Neuronal stem cell (in vitro differentiated cells): Measurements from ENCODE around the gene PACS1.
A peak's percentile ranks its signal among the peaks of the same experiment; 100 is the strongest.

Experiments
- DNase-seq: peaks from one replicate; pipeline ENCODE4 v3.0.0-alpha.2; 2013; ENCODE audit warnings: low spot score
- H2AFZ ChIP-seq: one replicate; pipeline ENCODE4 v1.6.1; 2013; ENCODE audit warnings: mild to moderate bottlenecking, low read length, inconsistent platforms
- H2AK5ac ChIP-seq: 2 replicates; pipeline ENCODE4 v1.6.1; 2013; ENCODE audit warnings: low read depth, mild to moderate bottlenecking, inconsistent platforms, low read length, moderate library complexity, mixed read lengths
- H2BK120ac ChIP-seq: 2 replicates; pipeline ENCODE4 v1.6.1; 2013; ENCODE audit warnings: low read depth, mild to moderate bottlenecking, inconsistent platforms, low read length, moderate library complexity, mixed read lengths
- H2BK12ac ChIP-seq: one replicate; pipeline ENCODE4 v1.6.1; 2013; ENCODE audit warnings: low read length, inconsistent platforms
- H2BK15ac ChIP-seq: 2 replicates; pipeline ENCODE4 v1.6.1; 2013; ENCODE audit warnings: mild to moderate bottlenecking, low read length, inconsistent platforms, mixed read lengths
- H2BK5ac ChIP-seq: one replicate; pipeline ENCODE4 v1.6.1; 2013; ENCODE audit warnings: inconsistent platforms, mild to moderate bottlenecking, low read length, moderate library complexity
- H3K14ac ChIP-seq: one replicate; pipeline ENCODE4 v1.6.1; 2013; ENCODE audit warnings: low read length, inconsistent platforms
- H3K18ac ChIP-seq: 2 replicates; pipeline ENCODE4 v1.6.1; 2013; ENCODE audit warnings: low read length, inconsistent platforms
- H3K23ac ChIP-seq: 2 replicates; pipeline ENCODE4 v1.6.1; 2013; ENCODE audit warnings: low read depth, mild to moderate bottlenecking, mixed read lengths, low read length, inconsistent platforms; ENCODE audit not compliant: poor library complexity
- H3K27ac ChIP-seq: replicated peaks from 3 replicates; pipeline ENCODE4 v1.5.1; 2013; ENCODE audit warnings: low read length, inconsistent platforms
- H3K27me3 ChIP-seq, 3 experiments: 2 replicates each; pipeline ENCODE4 v1.6.1; 2013; ENCODE audit warnings: low read length in 3 of 3, mild to moderate bottlenecking in 2 of 3, inconsistent platforms in 1 of 3, low read depth in 1 of 3, mixed read lengths in 1 of 3, moderate library complexity in 1 of 3; ENCODE audit not compliant: control insufficient read depth in 3 of 3, insufficient read depth in 3 of 3
- H3K36me3 ChIP-seq, 2 donors: replicated peaks in 1 of 2; 2 replicates each; pipeline ENCODE4 v1.6.1; 2013; ENCODE audit warnings: low read length in 2 of 2; ENCODE audit not compliant: control insufficient read depth in 2 of 2, insufficient read depth in 2 of 2
- H3K4ac ChIP-seq: 2 replicates; pipeline ENCODE4 v1.6.1; 2013; ENCODE audit warnings: inconsistent platforms, mild to moderate bottlenecking, low read length, moderate library complexity
- H3K4me1 ChIP-seq, 2 donors: 1 replicate in 1 of 2; 2 replicates in 1 of 2; pipeline ENCODE4 v1.6.1; 2013; ENCODE audit warnings: low read length in 2 of 2, low read depth in 1 of 2; ENCODE audit not compliant: control insufficient read depth in 2 of 2, insufficient read depth in 1 of 2
- H3K4me2 ChIP-seq: one replicate; pipeline ENCODE4 v1.6.1; 2013; ENCODE audit warnings: mild to moderate bottlenecking, low read length, inconsistent platforms; ENCODE audit not compliant: insufficient read depth, poor library complexity, severe bottlenecking
- H3K4me3 ChIP-seq, 2 donors: 2 replicates each; pipeline ENCODE4 v1.5.1; 2013; ENCODE audit warnings: low read length in 2 of 2, mild to moderate bottlenecking in 2 of 2, inconsistent platforms in 1 of 2, moderate library complexity in 1 of 2
- H3K79me1 ChIP-seq: one replicate; pipeline ENCODE4 v1.6.1; 2013; ENCODE audit warnings: low read depth, mild to moderate bottlenecking, inconsistent platforms, low read length, moderate library complexity
- H3K9ac ChIP-seq: one replicate; pipeline ENCODE4 v1.6.1; 2013; ENCODE audit warnings: mild to moderate bottlenecking, low read depth, low read length, inconsistent platforms; ENCODE audit not compliant: poor library complexity
- H3K9me3 ChIP-seq, 2 donors: replicated peaks in 1 of 2; 2 replicates each; pipeline versions ENCODE3 to v1.6.1; 2013; ENCODE audit warnings: low read length in 2 of 2, mild to moderate bottlenecking in 2 of 2, inconsistent platforms in 1 of 2, low read depth in 1 of 2, mixed read lengths in 1 of 2, moderate library complexity in 1 of 2; ENCODE audit not compliant: control insufficient read depth in 2 of 2, insufficient read depth in 1 of 2
- H4K8ac ChIP-seq: one replicate; pipeline ENCODE4 v1.6.1; 2013; ENCODE audit warnings: low read depth, mild to moderate bottlenecking, inconsistent platforms, low read length, moderate library complexity
- H4K91ac ChIP-seq: one replicate; pipeline ENCODE4 v1.6.1; 2013; ENCODE audit warnings: low read length, low read depth, mild to moderate bottlenecking, inconsistent platforms; ENCODE audit not compliant: poor library complexity
- WGBS, 2 donors: extraction: QIAGEN DNeasy Blood & Tissue Kit; methylation state at CpG; one replicate each; pipeline ENCODE4 v1.1.7; 2013; ENCODE audit warnings: missing lambda C conversion rate in 2 of 2, mixed read lengths in 1 of 2; ENCODE audit not compliant: insufficient read length in 2 of 2, insufficient replicate concordance in 1 of 2; ENCODE audit errors: extremely low coverage in 2 of 2; 5-methylcytosine and 5-hydroxymethylcytosine counted together

The PACS1 gene

GRCh38 chr11:66287889-66288670 lies 218.0 kb downstream of the PACS1 start:
- H3K27ac ChIP-seq = no peak overlapping the region
- H3K9ac ChIP-seq = peak overlapping the region; percentile 96
- no peak overlapping the region for H2BK12ac ChIP-seq
- H2BK120ac ChIP-seq = peak overlapping the region; percentile 35
- H4K8ac ChIP-seq = no peak overlapping the region
- H3K23ac ChIP-seq = peak overlapping the region; percentile 95
- WGBS, 2 donors = no CpG with 5 or more reads among the region's 20 CpGs
- H2AFZ ChIP-seq = peak overlapping the region; percentile 87
- H3K36me3 ChIP-seq = peaks cover 19 to 39% of the 10 kb centered on the region in 2 donors
- H2AK5ac ChIP-seq = peak overlapping the region; percentile 95
- H3K4me3 ChIP-seq = peak overlapping the region; percentile 63 to 91
- H3K14ac ChIP-seq = peak overlapping the region; percentile 75
- H3K79me1 ChIP-seq = peaks cover 8% of the 10 kb centered on the region
- H2BK5ac ChIP-seq = peak overlapping the region; percentile 89
- peaks cover 0 to 5% of the 10 kb centered on the region in 2 donors for H3K9me3 ChIP-seq
- peaks cover 18 to 30% (median 30%) of the 10 kb centered on the region in 3 experiments for H3K27me3 ChIP-seq
- peak overlapping the region; percentile 36 for H3K18ac ChIP-seq
- peak overlapping the region; percentile 30 for H3K4ac ChIP-seq
- H2BK15ac ChIP-seq = no peak overlapping the region
- DNase-seq = no peak
- H3K4me2 ChIP-seq = peak overlapping the region; percentile 90
- peaks cover 12 to 16% of the 10 kb centered on the region in 2 donors for H3K4me1 ChIP-seq
- H4K91ac ChIP-seq = no peak overlapping the region

- peak within 1 kb of the TSS; percentile 35 for H2BK120ac ChIP-seq
- H3K4me1 ChIP-seq = peaks cover 9 to 14% of the 10 kb centered on the region in 2 donors
- H3K27me3 ChIP-seq = peaks cover 19 to 39% (median 38%) of the 10 kb centered on the region in 3 experiments
- no peak within 1 kb of the TSS for H2BK12ac ChIP-seq
- H3K4ac ChIP-seq = peak within 1 kb of the TSS; percentile 71
- peak within 1 kb of the TSS; percentile 95 for H2AK5ac ChIP-seq
- peak within 1 kb of the TSS; percentile 99 for H3K18ac ChIP-seq
- peak within 1 kb of the TSS; percentile 86 for H2BK15ac ChIP-seq
- H3K14ac ChIP-seq = peak within 1 kb of the TSS; percentile 87
- WGBS, 2 donors = no CpG with 5 or more reads among the region's 87 CpGs
- H3K79me1 ChIP-seq = peaks cover 8% of the 10 kb centered on the region
- H3K27ac ChIP-seq = peak within 1 kb of the TSS; percentile 78
- peak within 1 kb of the TSS; percentile 95 for H3K23ac ChIP-seq
- H4K91ac ChIP-seq = no peak within 1 kb of the TSS
- H4K8ac ChIP-seq = no peak within 1 kb of the TSS
- peak within 1 kb of the TSS; percentile 96 for H3K9ac ChIP-seq
- H3K9me3 ChIP-seq = peaks cover 0 to 5% of the 10 kb centered on the region in 2 donors
- DNase-seq = peak; percentile 98
- peak within 1 kb of the TSS; percentile 88 for H2AFZ ChIP-seq
- H2BK5ac ChIP-seq = peak within 1 kb of the TSS; percentile 89
- peak within 1 kb of the TSS; percentile 63 to 91 for H3K4me3 ChIP-seq
- H3K4me2 ChIP-seq = peak within 1 kb of the TSS; percentile 95
- H3K36me3 ChIP-seq = peaks cover 16 to 32% of the 10 kb centered on the region in 2 donors
Measured at GRCh38 chr11:66288671-66289547, 218.8 kb downstream of the PACS1 start, which contains the start of gene YIF1A. Gene YIF1A (minus strand): TSS chr11:66289143. CDS start chr11:66288985, 158 bp downstream.

- Histone ChIP-seq H3K27me3 (peaks cover 19 to 46% (median 40%) of the 10 kb centered on the region in 3 experiments), H3K18ac (peak overlapping the region; percentile 93), H2BK5ac (peak overlapping the region; percentile 68), H3K4me3 (peak overlapping the region; percentile 63 to 83), H2AFZ (peak overlapping the region; percentile 88), H3K23ac (peak overlapping the region; percentile 60), H3K27ac (peak overlapping the region; percentile 78), H2BK12ac (no peak overlapping the region), H3K36me3 (peaks cover 10 to 24% of the 10 kb centered on the region in 2 donors), H2BK15ac (peak overlapping the region; percentile 86), H3K4ac (no peak overlapping the region), H3K4me2 (peak overlapping the region; percentile 95), H4K91ac (no peak overlapping the region), H3K9me3 (peaks cover 0 to 5% of the 10 kb centered on the region in 2 donors), H2BK120ac (no peak overlapping the region), H4K8ac (no peak overlapping the region), H3K79me1 (peaks cover 8% of the 10 kb centered on the region), H3K9ac (peak overlapping the region; percentile 50), H3K14ac (no peak overlapping the region), H2AK5ac (no peak overlapping the region), H3K4me1 (peaks cover 9 to 14% of the 10 kb centered on the region in 2 donors)
- WGBS, 2 donors = no CpG with 5 or more reads among the region's 36 CpGs
- DNase-seq = peak; percentile 85
Measured at GRCh38 chr11:66289548-66290329, 219.7 kb downstream of the PACS1 start.
